IMR-90 (cell line): ENCODE results near the gene PDXDC1.
"Not testable (repeated sequence)": the region's sequence is repeated elsewhere in the genome, so short reads cannot be mapped to it uniquely, and the experiment has no call there.

ENCODE experiments used
- BHLHE40 ChIP-seq: fragments of 150-350 bp; IDR thresholded peaks from 2 replicates; pipeline ENCODE4 v1.6.1; 2016; ENCODE audit warnings: mild to moderate bottlenecking, low read depth, low read length
- MAFK ChIP-seq: IDR thresholded peaks from 2 replicates; pipeline ENCODE4 v1.6.1; 2012; ENCODE audit warnings: low read depth, low read length, improper control_type of control experiment
- POLR2A ChIP-seq: IDR thresholded peaks from 2 replicates; pipeline ENCODE4 v1.6.1; 2012; ENCODE audit warnings: mild to moderate bottlenecking, low read depth, low read length
- RCOR1 ChIP-seq: IDR thresholded peaks from 2 replicates; pipeline ENCODE4 v1.6.1; 2012; ENCODE audit warnings: mild to moderate bottlenecking, low read length, improper control_type of control experiment; ENCODE audit not compliant: insufficient replicate concordance
- TF ChIP-seq, protein P1 (sequence below): conservative IDR thresholded peaks from 2 replicates; pipeline ENCODE4 v1.5.1; 2012; ENCODE audit warnings: mild to moderate bottlenecking, low read depth, low read length, improper control_type of control experiment

DNA sequence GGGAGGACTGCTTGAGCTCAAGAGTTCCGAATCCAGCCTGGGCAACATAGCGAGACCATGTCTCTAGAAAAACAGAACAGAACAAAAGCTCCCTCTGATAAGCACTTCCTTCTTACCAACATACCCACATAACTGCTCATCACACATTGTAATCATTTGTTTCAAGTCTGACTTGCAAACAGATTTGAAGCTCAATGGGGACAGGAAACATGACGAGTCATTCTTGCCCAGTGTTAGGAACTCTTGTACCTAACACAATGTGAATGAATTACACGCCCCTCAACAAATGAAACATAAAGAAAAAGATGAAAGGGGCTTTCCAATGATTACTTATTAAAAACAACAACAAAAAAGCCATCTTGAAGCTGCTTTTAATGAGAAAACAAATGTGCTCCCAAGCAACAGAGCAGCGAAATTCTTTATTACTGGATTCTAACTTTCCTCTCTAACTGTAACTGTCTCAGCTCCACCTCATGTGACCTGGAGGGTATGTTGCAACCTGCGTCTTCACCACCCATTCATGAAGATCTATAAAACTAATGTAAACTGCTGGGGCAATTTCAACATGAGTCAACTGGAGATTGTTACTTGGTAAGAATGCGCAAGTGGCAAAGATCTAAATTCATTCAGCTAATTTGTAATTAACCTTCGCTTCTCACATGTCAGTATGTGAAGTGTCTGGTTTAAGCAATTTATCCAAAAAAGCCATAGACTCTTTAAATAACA, 87.4 kb downstream of the PDXDC1 start:
- not testable (repeated sequence) for TF ChIP-seq MAFK, POLR2A, BHLHE40, RCOR1
- TF ChIP-seq, protein P1, sequence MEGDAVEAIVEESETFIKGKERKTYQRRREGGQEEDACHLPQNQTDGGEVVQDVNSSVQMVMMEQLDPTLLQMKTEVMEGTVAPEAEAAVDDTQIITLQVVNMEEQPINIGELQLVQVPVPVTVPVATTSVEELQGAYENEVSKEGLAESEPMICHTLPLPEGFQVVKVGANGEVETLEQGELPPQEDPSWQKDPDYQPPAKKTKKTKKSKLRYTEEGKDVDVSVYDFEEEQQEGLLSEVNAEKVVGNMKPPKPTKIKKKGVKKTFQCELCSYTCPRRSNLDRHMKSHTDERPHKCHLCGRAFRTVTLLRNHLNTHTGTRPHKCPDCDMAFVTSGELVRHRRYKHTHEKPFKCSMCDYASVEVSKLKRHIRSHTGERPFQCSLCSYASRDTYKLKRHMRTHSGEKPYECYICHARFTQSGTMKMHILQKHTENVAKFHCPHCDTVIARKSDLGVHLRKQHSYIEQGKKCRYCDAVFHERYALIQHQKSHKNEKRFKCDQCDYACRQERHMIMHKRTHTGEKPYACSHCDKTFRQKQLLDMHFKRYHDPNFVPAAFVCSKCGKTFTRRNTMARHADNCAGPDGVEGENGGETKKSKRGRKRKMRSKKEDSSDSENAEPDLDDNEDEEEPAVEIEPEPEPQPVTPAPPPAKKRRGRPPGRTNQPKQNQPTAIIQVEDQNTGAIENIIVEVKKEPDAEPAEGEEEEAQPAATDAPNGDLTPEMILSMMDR: not testable (repeated sequence)
